Endodermal cell (in vitro differentiated cells): Measurements from ENCODE around the gene USP2. TPM values are rescaled to one million over a fixed set of nuclear protein-coding genes. Genes with fewer than 3 reads are reported as not detected.

ENCODE experiments used
- DNase-seq: peaks from one replicate; pipeline ENCODE4 v3.0.0-alpha.2; 2017
- H3K27ac ChIP-seq: 2 replicates; pipeline ENCODE4 v1.5.1; 2013; ENCODE audit warnings: mild to moderate bottlenecking, low read depth, low read length, moderate library complexity
- H3K27me3 ChIP-seq: 2 replicates; pipeline ENCODE4 v1.6.1; 2013; ENCODE audit warnings: mild to moderate bottlenecking, low read length, moderate library complexity; ENCODE audit not compliant: insufficient read depth, control insufficient read depth, poor library complexity, severe bottlenecking
- H3K36me3 ChIP-seq: 2 replicates; pipeline ENCODE4 v1.7.0; 2013; ENCODE audit warnings: mild to moderate bottlenecking, low read length, moderate library complexity; ENCODE audit not compliant: control insufficient read depth, insufficient read depth
- H3K4me1 ChIP-seq: one replicate; pipeline ENCODE4 v1.7.0; 2013; ENCODE audit warnings: low read length; ENCODE audit not compliant: control insufficient read depth, insufficient read depth
- H3K4me3 ChIP-seq: 2 replicates; pipeline ENCODE4 v1.5.1; 2013; ENCODE audit warnings: mild to moderate bottlenecking, low read length, moderate library complexity
- H3K9ac ChIP-seq: 2 replicates; pipeline ENCODE4 v1.6.1; 2013; ENCODE audit warnings: mild to moderate bottlenecking, low read length, moderate library complexity; ENCODE audit not compliant: poor library complexity, severe bottlenecking; ENCODE audit errors: extremely low read depth
- H3K9me3 ChIP-seq: 2 replicates; pipeline ENCODE4 v1.6.1; 2013; ENCODE audit warnings: mild to moderate bottlenecking, low read length, moderate library complexity; ENCODE audit not compliant: control insufficient read depth
- H3K27ac Mint-ChIP-seq: 2 replicates; pipeline ENCODE4 v1.8.0; 2020; ENCODE audit warnings: mixed read lengths
- H3K27me3 Mint-ChIP-seq: 2 replicates; pipeline ENCODE4 v1.8.0; 2021; ENCODE audit warnings: mild to moderate bottlenecking, mixed read lengths; ENCODE audit not compliant: insufficient read depth
- H3K36me3 Mint-ChIP-seq: 2 replicates; pipeline ENCODE4 v1.8.0; 2020; ENCODE audit warnings: low read depth, mixed read lengths
- H3K4me1 Mint-ChIP-seq: 2 replicates; pipeline ENCODE4 v1.8.0; 2020; ENCODE audit warnings: mixed read lengths
- H3K4me3 Mint-ChIP-seq: 2 replicates; pipeline ENCODE4 v1.8.0; 2020; ENCODE audit warnings: mild to moderate bottlenecking, moderate library complexity, mixed read lengths
- H3K9me3 Mint-ChIP-seq: 2 replicates; pipeline ENCODE4 v1.8.0; 2020; ENCODE audit warnings: mild to moderate bottlenecking, mixed read lengths
- CTCF ChIP-seq: fragments of 200-600 bp; sonication (generic); conservative IDR thresholded peaks from 2 replicates; pipeline ENCODE4 v1.5.0; 2021; ENCODE audit warnings: antibody characterized with exemption, mild to moderate bottlenecking
- WGBS, 2 experiments: methylation state at CpG; one replicate each; pipeline versions ENCODE4 v1.1.5 to v1.1.7; 2013; ENCODE audit warnings: missing lambda C conversion rate in 2 of 2, mixed read lengths in 1 of 2; ENCODE audit not compliant: insufficient coverage in 1 of 2, insufficient read length in 1 of 2; 5-methylcytosine and 5-hydroxymethylcytosine counted together
- total RNA-seq, 2 donors: library from RNA; stranded (reverse); fragmentation: NEBNext Ultra II Directional in 1 of 2; extraction: Animal tissue kit (Norgen Biotek cat#: 25700) in 1 of 2; gene quantifications; 2 replicates in 1 of 2; 3 replicates in 1 of 2; pipeline ENCODE4 v1.2.1, GENCODE V29; 2021

USP2 gene
- total RNA-seq, 2 donors from 2014 or later = 17.8 to 21.1 TPM

- Histone ChIP-seq H3K9me3 (peaks cover 24% of the 10 kb centered on the region), H3K27ac (no peak overlapping the region), H3K4me1 (no peaks in the 10 kb centered on the region), H3K36me3 (no peaks in the 10 kb centered on the region), H3K27me3 (no peaks in the 10 kb centered on the region), H3K4me3 (no peak overlapping the region), H3K9ac (no peak overlapping the region)
- no peak overlapping the region for H3K4me3 Mint-ChIP-seq
- H3K36me3 Mint-ChIP-seq = peaks cover 7% of the 10 kb centered on the region
- DNase-seq = no peak
- peaks cover 7% of the 10 kb centered on the region for H3K27me3 Mint-ChIP-seq
- H3K27ac Mint-ChIP-seq = no peak overlapping the region
- no peak for TF ChIP-seq CTCF
- no peaks in the 10 kb centered on the region for H3K4me1 Mint-ChIP-seq
- H3K9me3 Mint-ChIP-seq = peaks cover 17% of the 10 kb centered on the region
Measured at GRCh38 chr11:119397740-119398139, 16.2 kb upstream of the USP2 start.

- Histone ChIP-seq H3K4me3 (no peak overlapping the region), H3K4me1 (no peaks in the 10 kb centered on the region), H3K36me3 (no peaks in the 10 kb centered on the region), H3K27me3 (no peaks in the 10 kb centered on the region), H3K9ac (no peak overlapping the region), H3K27ac (no peak overlapping the region), H3K9me3 (peaks cover 24% of the 10 kb centered on the region)
- H3K27ac Mint-ChIP-seq = no peak overlapping the region
- peaks cover 7% of the 10 kb centered on the region for H3K36me3 Mint-ChIP-seq
- H3K27me3 Mint-ChIP-seq = peaks cover 7% of the 10 kb centered on the region
- H3K9me3 Mint-ChIP-seq = peaks cover 17% of the 10 kb centered on the region
- H3K4me3 Mint-ChIP-seq = no peak overlapping the region
- no peak for DNase-seq
- no peaks in the 10 kb centered on the region for H3K4me1 Mint-ChIP-seq
- 90 to 100% methylated on average over 1 of the region's 1 CpG for WGBS, 2 experiments
- no peak for TF ChIP-seq CTCF
Measured at GRCh38 chr11:119396835-119397234, 15.3 kb upstream of the USP2 start.

GRCh38 chr11:119391275-119391674 is 9.8 kb upstream of the USP2 start:
- TF ChIP-seq CTCF = no peak
- WGBS, 2 experiments = 89 to 94% methylated on average over 5 to 7 of the region's 7 CpGs
- H3K27me3 Mint-ChIP-seq = peaks cover 5% of the 10 kb centered on the region

More at GRCh38 chr11:119391275-119391674, 9.8 kb upstream of the USP2 start:
- no peak overlapping the region for H3K27ac ChIP-seq
- Mint-ChIP-seq H3K9me3 (no peaks in the 10 kb centered on the region), H3K4me1 (peaks cover 5% of the 10 kb centered on the region), H3K36me3 (no peaks in the 10 kb centered on the region), H3K27ac (no peak overlapping the region), H3K4me3 (no peak overlapping the region)
- no peaks in the 10 kb centered on the region for H3K27me3 ChIP-seq
- no peaks in the 10 kb centered on the region for H3K36me3 ChIP-seq
- H3K4me1 ChIP-seq = no peaks in the 10 kb centered on the region
- no peak overlapping the region for H3K9ac ChIP-seq
- H3K4me3 ChIP-seq = no peak overlapping the region
- no peaks in the 10 kb centered on the region for H3K9me3 ChIP-seq
- no peak for DNase-seq
